Peyer's patch (tissue), 4 donors: ENCODE results near the gene LRP10. TPM values are rescaled to one million over a fixed set of nuclear protein-coding genes. Genes with fewer than 3 reads are reported as not detected.

ENCODE experiments used
- DNase-seq, 3 donors: peaks; one replicate each; pipeline ENCODE4 v3.0.0-alpha.2; 2017 to 2019
- H3K27ac ChIP-seq, 4 donors: fragments of 200-600 bp; sonication (generic); one replicate each; pipeline ENCODE4 v1.5.1; 2016 to 2019
- H3K27me3 ChIP-seq, 2 donors: fragments of 200-600 bp; sonication (generic); one replicate each; pipeline ENCODE4 v1.5.1; 2019
- H3K36me3 ChIP-seq, 3 donors: fragments of 200-600 bp; sonication (generic); one replicate each; pipeline ENCODE4 v1.5.1; 2016 to 2019
- H3K4me1 ChIP-seq, 4 donors: fragments of 200-600 bp; sonication (generic); one replicate each; pipeline ENCODE4 v1.5.1; 2016 to 2019
- H3K4me3 ChIP-seq, 4 donors: fragments of 200-600 bp; sonication (generic); 1 replicate in 3 of 4; 2 replicates in 1 of 4; pipeline ENCODE4 v1.5.1; 2016 to 2019; ENCODE audit warnings: mild to moderate bottlenecking in 1 of 4
- H3K9me3 ChIP-seq, 4 donors: fragments of 200-600 bp; sonication (generic); one replicate each; pipeline ENCODE4 v1.5.1; 2016 to 2019; ENCODE audit warnings: mild to moderate bottlenecking in 1 of 4
- POLR2A ChIP-seq, 2 donors: fragments of 450-650 bp; IDR thresholded peaks; one replicate each; pipeline ENCODE4 v1.5.1; 2017; ENCODE audit warnings: antibody characterized with exemption in 2 of 2, mild to moderate bottlenecking in 2 of 2, moderate library complexity in 2 of 2
- total RNA-seq, 4 donors: library from RNA; depleted of rRNA; stranded (reverse); fragments of >200 nt; gene quantifications; one replicate each; pipeline ENCODE4 v1.1.0, GENCODE V29; 2016
- TF ChIP-seq, protein P1 (sequence below), 6 experiments: fragments of 450-650 bp in 4 of 6; fragments of 200-600 bp in 2 of 6; sonication (generic) in 1 of 6; IDR thresholded peaks; one replicate each; pipeline ENCODE4 v1.5.1; 2017 to 2019; ENCODE audit warnings: antibody characterized with exemption in 6 of 6, mild to moderate bottlenecking in 3 of 6, moderate library complexity in 1 of 6

Gene LRP10
- total RNA-seq, 4 donors from 2014 or later = 69.3 to 250 (median 221) TPM

DNA sequence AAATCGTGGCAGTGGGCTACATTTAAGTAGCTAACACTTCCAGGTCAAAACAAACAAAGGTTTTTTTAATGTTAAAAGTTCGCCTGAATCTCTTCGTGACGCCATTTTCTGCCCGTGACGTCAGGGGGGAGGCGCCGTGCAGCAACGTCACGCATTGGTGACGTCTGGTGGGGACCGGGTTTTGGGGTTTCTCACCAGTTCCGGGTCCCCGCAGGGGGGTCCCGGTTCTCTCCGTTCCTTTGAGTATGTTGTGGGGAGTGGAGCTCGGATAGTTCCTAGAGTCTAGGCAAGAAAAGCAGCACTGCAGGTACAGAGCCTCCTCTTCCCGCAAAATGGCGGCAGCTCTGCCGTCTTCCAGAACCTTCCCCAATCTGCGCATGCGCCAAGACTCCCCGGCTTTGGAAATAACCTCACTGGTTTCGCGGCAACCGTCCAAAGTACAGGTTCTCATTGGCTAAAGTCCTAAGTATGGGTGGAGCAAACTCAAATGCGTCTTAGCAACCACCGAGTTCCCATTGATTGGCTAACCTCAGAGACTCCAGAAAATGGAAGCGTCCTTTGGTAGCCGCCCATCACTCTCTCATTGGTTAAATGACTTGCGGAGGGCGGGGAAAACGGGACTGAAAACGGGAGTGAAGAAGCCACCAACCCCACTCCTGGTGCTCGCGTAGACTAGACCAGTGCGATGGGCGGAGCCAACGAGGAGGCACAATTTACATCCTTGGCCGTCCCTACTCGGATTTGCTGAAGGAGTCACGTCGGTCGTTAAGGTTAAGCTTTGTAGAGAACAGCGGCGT, 47.5 kb downstream of the LRP10 start, which contains the start of gene RBM23:
RBM23 (minus strand) TSS at position 346 of the 797 bp plus-strand sequence.
- Histone ChIP-seq H3K27ac (peak within 1 kb of the TSS; percentile 91 to 98 (median 92)), H3K36me3 (peaks cover 0 to 26% (median 0%) of the 10 kb centered on the region in 3 donors), H3K4me3 (peak within 1 kb of the TSS; percentile 64 to 85 (median 72)), H3K9me3 (no peaks in the 10 kb centered on the region), H3K27me3 (no peaks in the 10 kb centered on the region), H3K4me1 (peaks cover 0 to 34% (median 4%) of the 10 kb centered on the region in 4 donors)
- DNase-seq = peak; percentile 99 to 100 (median 100)
- TF ChIP-seq POLR2A (IDR thresholded peaks at IDR 0.05) = peak; percentile 71 to 83
- TF ChIP-seq, protein P1, sequence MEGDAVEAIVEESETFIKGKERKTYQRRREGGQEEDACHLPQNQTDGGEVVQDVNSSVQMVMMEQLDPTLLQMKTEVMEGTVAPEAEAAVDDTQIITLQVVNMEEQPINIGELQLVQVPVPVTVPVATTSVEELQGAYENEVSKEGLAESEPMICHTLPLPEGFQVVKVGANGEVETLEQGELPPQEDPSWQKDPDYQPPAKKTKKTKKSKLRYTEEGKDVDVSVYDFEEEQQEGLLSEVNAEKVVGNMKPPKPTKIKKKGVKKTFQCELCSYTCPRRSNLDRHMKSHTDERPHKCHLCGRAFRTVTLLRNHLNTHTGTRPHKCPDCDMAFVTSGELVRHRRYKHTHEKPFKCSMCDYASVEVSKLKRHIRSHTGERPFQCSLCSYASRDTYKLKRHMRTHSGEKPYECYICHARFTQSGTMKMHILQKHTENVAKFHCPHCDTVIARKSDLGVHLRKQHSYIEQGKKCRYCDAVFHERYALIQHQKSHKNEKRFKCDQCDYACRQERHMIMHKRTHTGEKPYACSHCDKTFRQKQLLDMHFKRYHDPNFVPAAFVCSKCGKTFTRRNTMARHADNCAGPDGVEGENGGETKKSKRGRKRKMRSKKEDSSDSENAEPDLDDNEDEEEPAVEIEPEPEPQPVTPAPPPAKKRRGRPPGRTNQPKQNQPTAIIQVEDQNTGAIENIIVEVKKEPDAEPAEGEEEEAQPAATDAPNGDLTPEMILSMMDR (IDR thresholded peaks at IDR 0.05) = no peak

DNA sequence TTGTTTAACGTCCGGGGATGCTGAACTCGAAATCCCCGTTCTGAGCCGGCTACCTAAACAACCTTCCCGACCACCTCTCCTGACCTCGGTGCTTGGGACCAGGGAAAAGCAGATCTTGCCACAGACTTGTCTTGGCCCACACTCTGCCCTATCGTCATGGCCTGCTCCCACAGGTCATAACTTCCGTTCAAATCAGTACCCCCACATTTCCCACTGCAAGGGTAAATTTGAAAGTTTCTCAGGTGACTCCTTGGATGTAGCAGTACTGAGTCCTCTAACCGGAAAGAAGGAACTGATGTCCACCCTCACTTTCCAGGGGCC, 48.0 kb downstream of the LRP10 start:
- Histone ChIP-seq H3K9me3 (no peaks in the 10 kb centered on the region), H3K27ac (peak overlapping the region; percentile 86 to 98 (median 89)), H3K4me3 (peak overlapping the region; percentile 27 to 77 (median 56)), H3K4me1 (peaks cover 0 to 34% (median 4%) of the 10 kb centered on the region in 4 donors), H3K27me3 (no peaks in the 10 kb centered on the region), H3K36me3 (peaks cover 0 to 32% (median 0%) of the 10 kb centered on the region in 3 donors)
- TF ChIP-seq, protein P1 (IDR thresholded peaks at IDR 0.05) = no peak
- peak; percentile 14 to 16 for TF ChIP-seq POLR2A (IDR thresholded peaks at IDR 0.05)
- no peak for DNase-seq

GRCh38 chr14:22920697-22921096, 49.2 kb downstream of the LRP10 start:
- H3K27ac ChIP-seq = no peak overlapping the region
- H3K27me3 ChIP-seq = no peaks in the 10 kb centered on the region
- H3K9me3 ChIP-seq = no peaks in the 10 kb centered on the region
- H3K4me1 ChIP-seq = peaks cover 0 to 25% (median 4%) of the 10 kb centered on the region in 4 donors
- peaks cover 0 to 43% (median 0%) of the 10 kb centered on the region in 3 donors for H3K36me3 ChIP-seq
- no peak for DNase-seq
- H3K4me3 ChIP-seq = no peak overlapping the region
- TF ChIP-seq, protein P1 (IDR thresholded peaks at IDR 0.05) = no peak
- no peak for TF ChIP-seq POLR2A (IDR thresholded peaks at IDR 0.05)

DNA sequence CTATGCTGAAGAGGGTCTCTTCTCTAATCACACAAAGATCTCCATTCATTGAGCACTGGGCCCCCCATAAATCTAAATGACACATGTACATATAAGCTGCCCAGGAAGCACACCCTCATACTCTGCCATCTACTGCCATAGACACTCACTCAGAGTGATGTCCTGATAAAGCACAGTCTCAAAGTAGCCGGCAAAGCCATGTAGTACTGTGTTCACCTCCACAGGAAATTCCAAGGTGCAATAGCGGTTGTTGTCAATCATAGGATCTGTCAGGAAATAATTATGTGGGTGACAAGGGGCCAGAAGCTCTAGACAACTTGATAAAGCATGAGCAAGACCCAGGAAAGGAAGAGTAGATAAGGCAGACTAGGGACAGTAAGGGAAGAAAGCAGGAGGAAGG, 50.8 kb downstream of the LRP10 start:
- no peaks in the 10 kb centered on the region for H3K27me3 ChIP-seq
- H3K4me3 ChIP-seq = no peak overlapping the region
- no peak for TF ChIP-seq POLR2A (IDR thresholded peaks at IDR 0.05)
- TF ChIP-seq, protein P1 (IDR thresholded peaks at IDR 0.05) = no peak
- peaks cover 0 to 54% (median 0%) of the 10 kb centered on the region in 3 donors for H3K36me3 ChIP-seq
- no peaks in the 10 kb centered on the region for H3K9me3 ChIP-seq
- DNase-seq = no peak
- no peak overlapping the region for H3K27ac ChIP-seq
- peaks cover 0 to 19% (median 4%) of the 10 kb centered on the region in 4 donors for H3K4me1 ChIP-seq

GRCh38 chr14:22923746-22924145, 52.2 kb downstream of the LRP10 start:
- no peak overlapping the region for H3K27ac ChIP-seq
- TF ChIP-seq, protein P1 (IDR thresholded peaks at IDR 0.05) = no peak
- TF ChIP-seq POLR2A (IDR thresholded peaks at IDR 0.05) = no peak
- H3K9me3 ChIP-seq = no peaks in the 10 kb centered on the region
- no peak overlapping the region for H3K4me3 ChIP-seq
- H3K4me1 ChIP-seq = peaks cover 0 to 23% (median 5%) of the 10 kb centered on the region in 4 donors
- no peaks in the 10 kb centered on the region for H3K27me3 ChIP-seq
- no peak for DNase-seq
- H3K36me3 ChIP-seq = peaks cover 0 to 54% (median 0%) of the 10 kb centered on the region in 3 donors
